ENCODE measurements around the gene MTCP1.

Gene MTCP1

GRCh38 chrX:155053656-155054055, 17.3 kb downstream of the MTCP1 start:
- DNase-seq (ENCODE audit: low read depth): no peak

DNA sequence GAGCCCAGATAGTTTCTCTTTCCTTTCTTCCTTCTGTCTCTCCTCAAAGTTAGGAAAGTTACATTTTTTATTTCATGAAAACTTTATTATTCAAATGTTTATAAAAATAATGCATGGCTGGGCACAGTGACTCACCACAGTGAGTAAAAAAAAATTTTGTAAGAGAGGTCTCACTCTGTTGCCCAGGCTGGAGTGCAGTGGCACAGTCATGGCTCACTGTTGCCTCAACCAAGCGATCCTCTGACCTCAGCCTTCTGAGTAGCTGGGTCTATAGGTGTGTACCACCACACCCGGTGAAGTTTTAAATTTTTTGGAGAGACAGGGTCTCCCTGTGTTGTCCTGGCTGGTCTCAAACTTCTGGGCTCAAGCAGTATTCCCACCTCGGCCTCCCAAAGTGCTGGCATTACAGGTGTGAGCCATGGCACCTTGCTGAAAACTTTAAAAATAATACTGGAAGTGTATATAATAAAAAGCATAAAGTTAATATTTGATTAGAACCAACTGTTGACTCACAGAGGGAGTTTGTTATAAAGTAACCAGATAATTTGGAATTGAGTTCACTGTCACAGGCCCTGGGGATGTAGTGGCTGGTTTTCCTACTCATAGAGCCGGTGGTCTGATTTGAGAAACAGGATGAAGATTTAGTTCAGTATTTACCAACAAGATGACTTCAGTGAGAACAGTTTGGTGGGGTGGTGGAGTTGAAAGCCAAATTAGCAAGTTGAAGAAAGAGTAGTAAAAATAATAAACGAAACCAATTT, 18.0 kb downstream of the MTCP1 start:
- DNase-seq (ENCODE audit: low read depth): no peak

GRCh38 chrX:155048977-155049619, 21.8 kb downstream of the MTCP1 start:
- DNase-seq (ENCODE audit: low read depth): no peak

DNA sequence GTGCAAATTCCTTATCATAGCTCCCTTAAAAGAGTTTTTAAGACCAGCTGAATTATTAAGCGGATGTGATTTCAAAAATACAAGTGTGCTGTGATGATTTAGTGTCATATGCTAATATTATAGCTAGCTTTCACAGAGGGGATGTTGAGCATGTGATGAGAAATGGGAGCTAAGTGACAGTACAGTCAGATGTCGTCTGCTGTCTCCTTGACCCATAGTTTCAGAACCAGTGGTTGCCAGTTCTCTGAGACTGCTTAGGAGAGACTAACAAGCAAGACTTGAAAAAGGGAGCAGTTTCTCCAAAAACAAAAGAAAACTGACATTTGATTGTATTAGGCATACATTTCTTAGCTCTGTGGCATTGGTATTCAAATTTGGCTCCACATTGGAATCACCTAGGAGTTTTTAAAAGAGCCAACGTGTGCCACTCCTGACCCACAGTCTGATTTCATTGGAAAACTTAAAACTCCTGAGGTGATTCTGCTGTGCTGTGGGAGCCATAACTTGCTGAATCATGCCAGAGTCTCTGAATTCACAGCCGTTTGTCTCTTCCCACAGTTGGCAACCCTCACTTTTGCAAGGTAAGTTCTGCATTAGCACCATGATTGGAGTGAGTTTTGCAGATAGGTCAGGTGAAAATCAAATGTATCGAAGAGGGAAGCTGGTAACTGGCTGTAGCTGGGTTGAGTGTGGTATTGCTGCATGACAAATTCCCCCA, 24.0 kb downstream of the MTCP1 start:
- DNase-seq (ENCODE audit: low read depth): no peak

GRCh38 chrX:155046129-155046810, 24.7 kb downstream of the MTCP1 start:
- DNase-seq (ENCODE audit: low read depth): no peak

DNA sequence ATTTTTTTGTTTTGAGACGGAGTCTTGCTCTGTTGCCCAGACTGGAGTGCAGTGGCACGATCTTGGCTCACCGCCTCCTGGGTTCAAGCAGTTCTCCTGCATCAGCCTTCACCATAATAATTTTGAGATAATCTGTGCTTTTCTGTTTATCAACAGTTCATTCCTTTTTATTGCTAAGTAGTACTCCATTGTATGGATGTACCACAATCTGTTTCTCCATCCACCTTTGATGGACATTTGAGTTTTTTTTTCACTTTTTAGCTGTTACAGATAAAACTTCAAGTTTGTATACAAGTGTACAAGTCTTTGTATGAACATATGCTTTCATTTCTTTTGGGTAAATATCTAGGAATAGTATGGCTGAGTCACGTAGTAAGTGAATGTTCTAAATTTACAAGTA, 35.2 kb downstream of the MTCP1 start:
- DNase-seq (ENCODE audit: low read depth): no peak

GRCh38 chrX:155031657-155032056, 39.3 kb downstream of the MTCP1 start:
- DNase-seq (ENCODE audit: low read depth): no peak

DNA sequence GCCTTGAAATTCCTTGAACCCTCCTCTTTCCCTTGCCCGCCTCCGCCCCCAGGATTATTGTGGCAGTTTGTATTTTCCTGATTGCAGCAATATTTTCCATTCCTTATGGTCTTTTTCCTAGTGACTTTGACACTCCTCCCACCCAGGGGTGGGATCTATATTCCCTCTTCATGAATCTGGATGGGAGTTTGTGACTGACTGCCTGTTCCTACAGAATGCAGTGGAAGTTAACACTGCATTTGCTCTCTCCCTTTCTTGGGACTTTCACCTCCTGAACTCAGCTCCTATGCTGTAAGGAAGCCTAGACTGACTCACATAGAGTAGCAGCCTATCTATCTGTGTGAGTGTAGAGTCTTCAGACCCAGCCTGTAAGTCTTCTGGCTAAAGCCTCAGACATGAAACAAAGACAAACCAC, 42.1 kb downstream of the MTCP1 start:
- DNase-seq (ENCODE audit: low read depth): no peak

- no peak for DNase-seq (ENCODE audit: low read depth)
These were observed 42.8 kb downstream of the MTCP1 start for GRCh38 chrX:155028129-155028528.

- no peak for DNase-seq (ENCODE audit: low read depth)
These were observed 43.3 kb downstream of the MTCP1 start for GRCh38 chrX:155027509-155028066.

DNA sequence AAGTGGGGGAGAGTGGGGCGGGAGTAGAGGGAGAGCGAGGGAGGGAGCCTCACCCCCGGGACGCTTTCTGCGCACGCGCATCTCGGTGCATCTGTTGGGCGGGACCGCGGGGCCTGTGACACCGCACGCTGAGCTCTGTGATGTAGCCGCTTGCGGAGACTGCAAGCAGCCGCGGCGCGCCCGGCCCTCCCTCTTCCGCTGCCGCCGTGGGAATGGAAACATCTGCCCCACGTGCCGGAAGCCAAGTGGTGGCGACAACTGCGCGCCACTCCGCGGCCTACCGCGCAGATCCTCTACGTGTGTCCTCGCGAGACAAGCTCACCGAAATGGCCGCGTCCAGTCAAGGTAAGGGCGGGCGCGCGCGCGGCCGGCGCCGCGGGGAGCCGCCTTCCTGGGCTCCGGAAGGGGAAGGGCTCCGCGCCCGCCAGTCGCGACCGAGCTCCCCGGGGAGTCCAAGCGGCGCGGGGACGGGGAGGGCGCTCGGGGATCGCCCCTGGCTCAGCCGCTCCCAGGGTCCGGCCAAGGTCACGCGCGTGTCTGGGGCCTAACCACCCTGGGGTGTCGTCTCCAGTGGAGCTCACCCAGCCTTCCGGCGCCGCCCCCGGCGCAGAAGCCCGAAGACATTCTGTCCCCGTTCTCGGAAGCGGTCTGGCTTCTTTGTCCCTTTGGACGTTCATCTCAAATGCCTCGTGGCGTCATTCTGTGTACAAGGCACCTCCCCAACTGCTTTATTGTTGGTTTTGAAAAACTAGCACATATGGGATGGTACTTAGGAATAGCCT, 44.0 kb downstream of the MTCP1 start, which contains the start of gene FUNDC2:
TSS of gene FUNDC2 (plus strand) at position 118 of the 782 bp plus-strand sequence. CDS start at position 213, 95 bp downstream.
- DNase-seq (ENCODE audit: low read depth): peak; percentile 87

DNA sequence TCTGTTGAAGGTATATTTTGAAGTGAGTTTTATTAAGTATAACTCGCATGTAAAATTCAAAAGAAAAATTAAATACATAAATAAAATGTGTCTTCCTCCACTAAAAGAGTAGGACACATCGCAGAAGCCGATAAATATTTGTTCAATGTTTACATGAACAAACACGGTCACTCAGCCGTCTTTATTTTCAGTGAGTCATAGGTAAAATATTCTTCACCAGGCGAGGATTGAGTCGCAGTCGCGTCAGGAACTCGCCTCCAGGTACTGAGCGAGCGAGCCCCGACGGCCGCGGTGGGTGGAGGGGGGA, 44.6 kb downstream of the MTCP1 start:
- DNase-seq (ENCODE audit: low read depth): no peak

DNA sequence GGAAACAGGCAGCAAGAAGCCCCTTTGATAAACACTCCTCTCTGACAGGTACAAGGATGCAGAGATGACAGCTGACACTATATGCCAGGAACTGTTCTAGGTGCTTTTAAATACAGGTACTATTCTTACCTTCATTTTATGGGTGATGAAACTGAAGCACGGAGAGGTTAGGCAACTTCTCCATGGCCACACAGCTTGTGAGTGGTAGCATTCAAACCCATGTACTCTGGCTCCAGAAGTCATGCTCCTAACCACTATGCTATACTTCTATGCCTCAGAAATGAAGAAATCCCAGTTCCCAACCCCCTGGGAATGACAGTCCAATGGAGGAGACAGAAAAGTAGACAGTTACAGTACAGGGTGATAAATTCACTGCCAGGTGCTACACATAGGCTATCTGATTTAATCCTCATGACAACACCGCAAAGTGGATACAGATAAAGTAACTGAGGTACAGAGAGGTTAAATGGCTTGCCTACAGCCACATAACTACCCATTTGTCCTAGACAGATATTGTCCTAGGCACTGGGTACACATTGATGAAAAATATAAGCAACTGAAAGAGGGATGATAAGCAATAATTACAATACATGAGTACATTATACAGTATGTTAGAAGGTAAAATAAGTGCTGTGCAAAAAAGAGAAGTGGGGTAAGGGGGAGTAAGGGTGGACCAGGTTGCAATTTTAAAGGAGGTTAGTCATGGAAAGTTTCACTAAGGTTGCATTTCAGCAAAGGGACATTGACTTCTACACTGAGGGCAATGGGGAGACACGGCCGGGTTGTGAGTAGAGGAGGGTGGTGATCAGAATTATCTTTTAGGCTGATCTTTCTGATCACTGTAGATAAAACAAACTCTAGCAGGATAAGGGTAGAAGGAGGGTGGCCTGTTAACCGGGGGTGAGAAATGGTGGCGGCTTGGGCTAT, 46.8 kb downstream of the MTCP1 start:
- no peak for DNase-seq (ENCODE audit: low read depth)

GRCh38 chrX:155022585-155022984, 48.4 kb downstream of the MTCP1 start, which contains the start of gene F8:
F8 (minus strand) TSS chrX:155022723; CDS start chrX:155022552, 171 bp downstream.
- no peak for DNase-seq (ENCODE audit: low read depth)

GRCh38 chrX:155020591-155020990, 50.3 kb downstream of the MTCP1 start:
- DNase-seq (ENCODE audit: low read depth): no peak
